ENCODE data around the gene CS.

The CS gene

GRCh38 chr12:56315622-56316473, 15.7 kb upstream of the CS start, which contains the start of gene CNPY2:
Gene CNPY2, minus strand, starts transcription at chr12:56315988. Its CDS starts 771 bp downstream, at chr12:56315217.
- Histone ChIP-seq H3K36me3 (replicated peaks; ENCODE audit: low read depth, low read length) (peaks cover 13% of the 10 kb centered on the region), H4K20me1 (ENCODE audit: insufficient read depth, low read length) (no peaks in the 10 kb centered on the region), H3K9ac (ENCODE audit: low read length) (peak within 1 kb of the TSS; percentile 88), H3K4me3 (ENCODE audit: low read length) (peak within 1 kb of the TSS; percentile 83), H3K9me3 (ENCODE audit: insufficient read depth, low read length) (no peaks in the 10 kb centered on the region), H3K4me2 (ENCODE audit: low read length) (peak within 1 kb of the TSS; percentile 79), H3K27ac (ENCODE audit: low read length) (peak within 1 kb of the TSS; percentile 83), H3K79me2 (ENCODE audit: low read length) (peaks cover 18% of the 10 kb centered on the region), H3K4me1 (ENCODE audit: low read length) (peaks cover 11% of the 10 kb centered on the region), H2AFZ (ENCODE audit: low read depth, low read length) (peak within 1 kb of the TSS; percentile 85), H3K27me3 (ENCODE audit: low read depth, low read length) (no peaks in the 10 kb centered on the region)
- TF ChIP-seq EZH2phosphoT487 (IDR thresholded peaks at IDR 0.05; ENCODE audit: low read depth), result no peak
- TF ChIP-seq, protein P1, sequence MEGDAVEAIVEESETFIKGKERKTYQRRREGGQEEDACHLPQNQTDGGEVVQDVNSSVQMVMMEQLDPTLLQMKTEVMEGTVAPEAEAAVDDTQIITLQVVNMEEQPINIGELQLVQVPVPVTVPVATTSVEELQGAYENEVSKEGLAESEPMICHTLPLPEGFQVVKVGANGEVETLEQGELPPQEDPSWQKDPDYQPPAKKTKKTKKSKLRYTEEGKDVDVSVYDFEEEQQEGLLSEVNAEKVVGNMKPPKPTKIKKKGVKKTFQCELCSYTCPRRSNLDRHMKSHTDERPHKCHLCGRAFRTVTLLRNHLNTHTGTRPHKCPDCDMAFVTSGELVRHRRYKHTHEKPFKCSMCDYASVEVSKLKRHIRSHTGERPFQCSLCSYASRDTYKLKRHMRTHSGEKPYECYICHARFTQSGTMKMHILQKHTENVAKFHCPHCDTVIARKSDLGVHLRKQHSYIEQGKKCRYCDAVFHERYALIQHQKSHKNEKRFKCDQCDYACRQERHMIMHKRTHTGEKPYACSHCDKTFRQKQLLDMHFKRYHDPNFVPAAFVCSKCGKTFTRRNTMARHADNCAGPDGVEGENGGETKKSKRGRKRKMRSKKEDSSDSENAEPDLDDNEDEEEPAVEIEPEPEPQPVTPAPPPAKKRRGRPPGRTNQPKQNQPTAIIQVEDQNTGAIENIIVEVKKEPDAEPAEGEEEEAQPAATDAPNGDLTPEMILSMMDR (IDR thresholded peaks at IDR 0.05; ENCODE audit: low read depth, low read length), result peak; percentile 32

DNA sequence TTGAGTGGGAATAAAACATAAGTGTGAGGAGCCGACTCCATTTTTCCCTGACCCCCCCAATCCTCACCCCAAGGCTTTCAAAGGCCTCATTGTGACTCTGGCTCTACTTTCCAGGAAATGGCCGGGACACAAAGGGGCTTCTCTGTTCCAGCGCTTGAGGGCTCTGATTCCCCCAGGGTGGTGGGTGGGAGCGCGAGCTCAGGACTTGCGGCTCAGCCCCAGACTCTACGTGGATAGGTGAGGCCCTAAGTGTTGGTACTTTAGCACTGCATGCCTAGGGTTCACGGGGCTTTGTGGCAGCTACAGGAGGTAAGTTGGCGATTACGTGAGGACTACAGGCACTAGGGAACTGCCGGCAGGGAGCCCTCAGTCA, 15.1 kb upstream of the CS start:
- H3K4me3 ChIP-seq (ENCODE audit: low read length), result peak overlapping the region; percentile 83
- no peaks in the 10 kb centered on the region for H3K9me3 ChIP-seq (ENCODE audit: insufficient read depth, low read length)
- peak overlapping the region; percentile 79 for H3K4me2 ChIP-seq (ENCODE audit: low read length)
- peak overlapping the region; percentile 85; the same call in 1 of the 2 replicates for H2AFZ ChIP-seq (ENCODE audit: low read depth, low read length)
- H3K79me2 ChIP-seq (ENCODE audit: low read length), result peaks cover 18% of the 10 kb centered on the region
- peak overlapping the region; percentile 83 for H3K27ac ChIP-seq (ENCODE audit: low read length)
- H3K27me3 ChIP-seq (ENCODE audit: low read depth, low read length), result no peaks in the 10 kb centered on the region
- H3K36me3 ChIP-seq (replicated peaks; ENCODE audit: low read depth, low read length), result peaks cover 18% of the 10 kb centered on the region
- H4K20me1 ChIP-seq (ENCODE audit: insufficient read depth, low read length), result no peaks in the 10 kb centered on the region
- TF ChIP-seq, protein P1 (IDR thresholded peaks at IDR 0.05; ENCODE audit: low read depth, low read length), result no peak
- TF ChIP-seq EZH2phosphoT487 (IDR thresholded peaks at IDR 0.05; ENCODE audit: low read depth), result no peak
- peaks cover 11% of the 10 kb centered on the region for H3K4me1 ChIP-seq (ENCODE audit: low read length)
- peak overlapping the region; percentile 88 for H3K9ac ChIP-seq (ENCODE audit: low read length)

GRCh38 chr12:56311003-56311402, 10.9 kb upstream of the CS start:
- H3K36me3 ChIP-seq (replicated peaks; ENCODE audit: low read depth, low read length), result peaks cover 28% of the 10 kb centered on the region
- H3K4me3 ChIP-seq (ENCODE audit: low read length), result no peak overlapping the region

DNA sequence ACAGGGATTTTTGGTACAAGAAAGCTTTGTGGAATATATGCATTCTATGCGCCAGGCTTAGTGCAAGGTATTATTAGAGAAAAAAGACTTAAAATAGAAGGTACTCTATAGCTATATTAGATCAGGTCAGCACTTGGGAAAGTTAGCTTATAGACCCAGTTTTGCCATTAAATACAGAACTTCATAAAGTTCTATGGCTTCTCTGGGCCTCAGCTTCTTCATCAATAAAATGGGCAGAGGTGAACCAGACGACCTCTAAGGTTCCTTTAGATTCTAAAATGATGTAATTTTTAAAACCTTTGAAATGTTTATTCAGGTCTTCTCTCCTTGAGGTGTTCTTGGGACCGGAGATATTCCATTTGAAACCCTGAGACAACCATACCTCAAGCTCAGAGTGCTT, 8.6 kb upstream of the CS start:
- H2AFZ ChIP-seq (ENCODE audit: low read depth, low read length), result no peak overlapping the region
- H3K9ac ChIP-seq (ENCODE audit: low read length), result no peak overlapping the region
- H3K4me2 ChIP-seq (ENCODE audit: low read length), result no peak overlapping the region
- no peaks in the 10 kb centered on the region for H4K20me1 ChIP-seq (ENCODE audit: insufficient read depth, low read length)
- no peaks in the 10 kb centered on the region for H3K9me3 ChIP-seq (ENCODE audit: insufficient read depth, low read length)
- H3K4me3 ChIP-seq (ENCODE audit: low read length), result no peak overlapping the region
- H3K4me1 ChIP-seq (ENCODE audit: low read length), result no peaks in the 10 kb centered on the region
- no peaks in the 10 kb centered on the region for H3K79me2 ChIP-seq (ENCODE audit: low read length)
- peaks cover 23% of the 10 kb centered on the region for H3K36me3 ChIP-seq (replicated peaks; ENCODE audit: low read depth, low read length)
- no peak for TF ChIP-seq EZH2phosphoT487 (IDR thresholded peaks at IDR 0.05; ENCODE audit: low read depth)
- TF ChIP-seq, protein P1 (IDR thresholded peaks at IDR 0.05; ENCODE audit: low read depth, low read length), result no peak
- no peaks in the 10 kb centered on the region for H3K27me3 ChIP-seq (ENCODE audit: low read depth, low read length)
- H3K27ac ChIP-seq (ENCODE audit: low read length), result no peak overlapping the region

More at GRCh38 chr12:56311003-56311402, 10.9 kb upstream of the CS start:
- H3K9me3 ChIP-seq (ENCODE audit: insufficient read depth, low read length), result no peaks in the 10 kb centered on the region
- H3K27ac ChIP-seq (ENCODE audit: low read length), result no peak overlapping the region
- no peaks in the 10 kb centered on the region for H4K20me1 ChIP-seq (ENCODE audit: insufficient read depth, low read length)
- H3K9ac ChIP-seq (ENCODE audit: low read length), result no peak overlapping the region
- peaks cover 6% of the 10 kb centered on the region for H3K4me1 ChIP-seq (ENCODE audit: low read length)
- no peak for TF ChIP-seq EZH2phosphoT487 (IDR thresholded peaks at IDR 0.05; ENCODE audit: low read depth)
- TF ChIP-seq, protein P1 (IDR thresholded peaks at IDR 0.05; ENCODE audit: low read depth, low read length), result no peak
- H3K4me2 ChIP-seq (ENCODE audit: low read length), result no peak overlapping the region
- no peaks in the 10 kb centered on the region for H3K27me3 ChIP-seq (ENCODE audit: low read depth, low read length)
- no peak overlapping the region for H2AFZ ChIP-seq (ENCODE audit: low read depth, low read length)
- peaks cover 18% of the 10 kb centered on the region for H3K79me2 ChIP-seq (ENCODE audit: low read length)

Measured in OCI-LY3 (cell line).